Measurements from ENCODE around the gene PYCARD. TPM values are rescaled to one million over a fixed set of nuclear protein-coding genes. Genes with fewer than 3 reads are reported as not detected.
A peak's percentile ranks its signal among the peaks of the same experiment; 100 is the strongest.

The PYCARD gene
- total RNA-seq, 2 donors from 2014 or later: 9.6 to 25.6 TPM

GRCh38 chr16:31190061-31190460 is 12.5 kb downstream of the PYCARD start:
- no peaks in the 10 kb centered on the region for H3K27me3 Mint-ChIP-seq
- H3K9me3 Mint-ChIP-seq: no peaks in the 10 kb centered on the region
- peaks cover 76% of the 10 kb centered on the region for H3K4me1 Mint-ChIP-seq
- H3K27ac Mint-ChIP-seq: peak overlapping the region; percentile 77
- no peak for ATAC-seq (replicated peaks)
- H3K36me3 Mint-ChIP-seq (ENCODE audit: low read depth): peaks cover 100% of the 10 kb centered on the region
- peak overlapping the region; percentile 99 for H3K4me3 Mint-ChIP-seq

DNA sequence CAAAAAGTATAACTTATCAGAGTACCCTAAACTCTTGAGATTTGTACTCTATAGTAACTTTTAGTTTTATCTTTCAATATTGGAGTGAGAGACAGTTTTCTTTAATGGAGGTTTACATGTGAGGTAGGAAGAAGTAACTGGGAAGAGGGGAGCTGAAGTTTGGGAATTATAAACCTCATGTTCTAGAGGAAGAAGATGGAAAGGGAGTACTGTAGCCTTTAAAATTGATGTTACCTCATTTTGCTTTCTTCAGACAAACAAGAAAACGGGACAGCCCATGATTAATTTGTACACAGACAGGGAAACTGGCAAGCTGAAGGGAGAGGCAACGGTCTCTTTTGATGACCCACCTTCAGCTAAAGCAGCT is 13.2 kb downstream of the PYCARD start:
- H3K4me1 Mint-ChIP-seq: peaks cover 82% of the 10 kb centered on the region
- peak overlapping the region; percentile 77 for H3K27ac Mint-ChIP-seq
- H3K36me3 Mint-ChIP-seq (ENCODE audit: low read depth): peaks cover 100% of the 10 kb centered on the region
- ATAC-seq (replicated peaks): no peak
- peak overlapping the region; percentile 99 for H3K4me3 Mint-ChIP-seq
- no peaks in the 10 kb centered on the region for H3K27me3 Mint-ChIP-seq
- no peaks in the 10 kb centered on the region for H3K9me3 Mint-ChIP-seq

- H3K4me1 Mint-ChIP-seq: peaks cover 81% of the 10 kb centered on the region
- peak; percentile 18 for ATAC-seq (replicated peaks)
- H3K4me3 Mint-ChIP-seq: peak overlapping the region; percentile 99
- H3K36me3 Mint-ChIP-seq (ENCODE audit: low read depth): peaks cover 100% of the 10 kb centered on the region
- peak overlapping the region; percentile 77 for H3K27ac Mint-ChIP-seq
- H3K27me3 Mint-ChIP-seq: no peaks in the 10 kb centered on the region
- no peaks in the 10 kb centered on the region for H3K9me3 Mint-ChIP-seq
Observed at GRCh38 chr16:31188450-31189411, 13.8 kb downstream of the PYCARD start.

GRCh38 chr16:31187808-31188189 is 14.8 kb downstream of the PYCARD start:
- Mint-ChIP-seq H3K27me3 (no peaks in the 10 kb centered on the region), H3K4me1 (peaks cover 80% of the 10 kb centered on the region), H3K27ac (peak overlapping the region; percentile 77), H3K36me3 (ENCODE audit: low read depth) (peaks cover 100% of the 10 kb centered on the region), H3K9me3 (no peaks in the 10 kb centered on the region), H3K4me3 (peak overlapping the region; percentile 99)
- no peak for ATAC-seq (replicated peaks)

DNA sequence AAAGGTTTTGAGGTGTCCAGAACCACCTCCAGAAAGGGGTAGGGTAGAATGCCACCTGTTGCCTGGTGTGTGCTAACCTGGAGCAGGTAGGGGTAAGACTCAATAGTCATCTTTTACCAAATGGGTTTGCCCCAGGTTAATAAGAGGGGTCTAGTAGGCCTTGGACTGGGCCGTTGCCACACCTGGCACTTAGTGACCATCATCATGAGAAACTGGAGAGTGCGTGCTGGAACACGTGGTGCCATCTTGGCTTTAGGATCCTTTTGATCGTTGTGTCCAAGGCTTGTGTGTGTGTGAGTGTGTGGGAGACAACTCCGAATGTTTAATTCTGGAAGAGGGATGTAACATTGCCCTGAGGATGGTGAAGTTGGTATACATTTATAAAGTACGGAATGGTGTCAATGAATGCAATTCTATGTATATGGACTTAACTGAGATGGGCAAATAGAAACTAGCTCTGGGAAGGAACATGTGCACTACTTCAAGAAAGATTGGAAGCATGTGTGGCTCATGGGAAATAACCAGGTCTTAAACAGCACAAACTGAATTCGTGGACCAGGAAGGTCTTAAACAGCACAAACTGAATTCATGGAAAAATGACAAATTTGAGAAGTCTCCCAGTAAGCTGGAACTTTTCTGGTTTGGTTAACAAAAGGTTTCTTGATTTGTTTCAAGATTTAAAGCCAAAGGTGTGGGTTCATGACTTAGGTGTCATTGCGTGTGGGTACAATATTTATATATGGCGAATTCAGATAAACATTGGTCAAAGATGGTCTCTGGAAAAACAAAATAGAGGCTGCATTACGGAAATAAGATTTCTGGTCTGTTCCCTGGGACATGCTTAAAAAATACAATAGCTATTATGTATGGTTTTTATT is 15.4 kb downstream of the PYCARD start:
- peaks cover 86% of the 10 kb centered on the region for H3K4me1 Mint-ChIP-seq

DNA sequence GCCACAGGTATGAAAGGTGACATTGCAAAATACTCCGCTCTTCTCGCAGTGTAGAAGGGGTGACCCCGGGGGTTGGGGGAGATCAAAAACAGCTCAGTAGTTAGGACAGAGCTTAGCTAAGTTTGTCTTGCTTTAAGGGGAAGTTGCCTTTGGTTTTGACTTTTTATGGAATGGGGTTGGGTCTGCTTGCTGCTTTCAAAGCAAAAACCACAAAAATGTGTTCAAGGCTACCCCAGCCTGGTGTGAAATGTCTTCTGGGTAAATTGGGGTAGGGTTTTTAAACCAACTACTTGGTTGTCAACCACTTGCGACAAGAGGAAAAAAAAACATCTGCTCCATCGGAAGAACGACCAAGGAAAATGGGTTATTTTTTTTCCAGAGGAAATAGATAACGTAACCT is 16.4 kb downstream of the PYCARD start:
- H3K27ac Mint-ChIP-seq: peak overlapping the region; percentile 76
- H3K27me3 Mint-ChIP-seq: no peaks in the 10 kb centered on the region
- H3K4me1 Mint-ChIP-seq: peaks cover 76% of the 10 kb centered on the region
- ATAC-seq (replicated peaks): no peak
- H3K4me3 Mint-ChIP-seq: peak overlapping the region; percentile 99
- H3K9me3 Mint-ChIP-seq: no peaks in the 10 kb centered on the region
- peaks cover 100% of the 10 kb centered on the region for H3K36me3 Mint-ChIP-seq (ENCODE audit: low read depth)

More for the DNA sequence above, 15.4 kb downstream of the PYCARD start:
- Mint-ChIP-seq H3K36me3 (ENCODE audit: low read depth) (peaks cover 100% of the 10 kb centered on the region), H3K27me3 (no peaks in the 10 kb centered on the region), H3K9me3 (no peaks in the 10 kb centered on the region), H3K27ac (peak overlapping the region; percentile 77), H3K4me3 (peak overlapping the region; percentile 99)
- ATAC-seq (replicated peaks): no peak

- H3K36me3 Mint-ChIP-seq (ENCODE audit: low read depth): peaks cover 100% of the 10 kb centered on the region
- peak overlapping the region; percentile 76 for H3K27ac Mint-ChIP-seq
- H3K4me1 Mint-ChIP-seq: peaks cover 70% of the 10 kb centered on the region
- no peaks in the 10 kb centered on the region for H3K27me3 Mint-ChIP-seq
- H3K9me3 Mint-ChIP-seq: no peaks in the 10 kb centered on the region
- H3K4me3 Mint-ChIP-seq: peak overlapping the region; percentile 99
- ATAC-seq (replicated peaks): no peak
Observed at GRCh38 chr16:31185339-31185738, 17.2 kb downstream of the PYCARD start.

- peak overlapping the region; percentile 76 for H3K27ac Mint-ChIP-seq
- H3K4me1 Mint-ChIP-seq: peaks cover 66% of the 10 kb centered on the region
- H3K27me3 Mint-ChIP-seq: no peaks in the 10 kb centered on the region
- peak overlapping the region; percentile 99 for H3K4me3 Mint-ChIP-seq
- peaks cover 100% of the 10 kb centered on the region for H3K36me3 Mint-ChIP-seq (ENCODE audit: low read depth)
- no peaks in the 10 kb centered on the region for H3K9me3 Mint-ChIP-seq
- ATAC-seq (replicated peaks): no peak
Observed at GRCh38 chr16:31184888-31185287, 17.7 kb downstream of the PYCARD start.

- peak overlapping the region; percentile 99 for H3K4me3 Mint-ChIP-seq
- H3K27me3 Mint-ChIP-seq: no peaks in the 10 kb centered on the region
- peak overlapping the region; percentile 100 for H3K27ac Mint-ChIP-seq
- ATAC-seq (replicated peaks): no peak
- peaks cover 96% of the 10 kb centered on the region for H3K36me3 Mint-ChIP-seq (ENCODE audit: low read depth)
- H3K4me1 Mint-ChIP-seq: peaks cover 58% of the 10 kb centered on the region
- H3K9me3 Mint-ChIP-seq: no peaks in the 10 kb centered on the region
Observed at GRCh38 chr16:31183432-31184428, 18.8 kb downstream of the PYCARD start.

DNA sequence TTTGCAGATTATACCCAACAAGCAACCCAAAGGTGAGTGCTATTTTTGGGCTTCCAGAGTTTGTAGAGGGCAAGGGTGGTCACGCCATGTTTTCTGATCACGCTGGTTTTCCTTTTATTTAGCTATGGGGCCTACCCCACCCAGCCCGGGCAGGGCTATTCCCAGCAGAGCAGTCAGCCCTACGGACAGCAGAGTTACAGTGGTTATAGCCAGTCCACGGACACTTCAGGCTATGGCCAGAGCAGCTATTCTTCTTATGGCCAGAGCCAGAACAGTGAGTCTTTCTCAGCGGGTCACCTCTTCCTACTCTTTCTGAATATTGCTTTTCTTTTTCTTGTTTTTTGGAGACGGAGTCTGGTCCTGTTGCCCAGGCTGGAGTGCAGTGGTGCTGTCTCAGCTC is 20.2 kb downstream of the PYCARD start:
- Mint-ChIP-seq H3K4me3 (peak overlapping the region; percentile 99), H3K36me3 (ENCODE audit: low read depth) (peaks cover 83% of the 10 kb centered on the region)
- ATAC-seq (replicated peaks): no peak

GRCh38 chr16:31181102-31181830 is 21.3 kb downstream of the PYCARD start:
- H3K9me3 Mint-ChIP-seq: no peaks in the 10 kb centered on the region
- no peaks in the 10 kb centered on the region for H3K27me3 Mint-ChIP-seq
- peaks cover 72% of the 10 kb centered on the region for H3K36me3 Mint-ChIP-seq (ENCODE audit: low read depth)
- H3K4me3 Mint-ChIP-seq: peak overlapping the region; percentile 99
- peak; percentile 7 for ATAC-seq (replicated peaks)
- H3K27ac Mint-ChIP-seq: peak overlapping the region; percentile 100
- peaks cover 49% of the 10 kb centered on the region for H3K4me1 Mint-ChIP-seq

More for the DNA sequence above, 20.2 kb downstream of the PYCARD start:
- Mint-ChIP-seq H3K27me3 (no peaks in the 10 kb centered on the region), H3K9me3 (no peaks in the 10 kb centered on the region), H3K27ac (peak overlapping the region; percentile 100), H3K4me1 (peaks cover 53% of the 10 kb centered on the region)

GRCh38 chr16:31179747-31180459 is 22.7 kb downstream of the PYCARD start, which contains the start of gene FUS:
FUS (plus strand) TSS chr16:31180139; CDS start chr16:31180215, 76 bp downstream.
- Mint-ChIP-seq H3K36me3 (ENCODE audit: low read depth) (peaks cover 58% of the 10 kb centered on the region), H3K27ac (peak within 1 kb of the TSS; percentile 100), H3K4me1 (peaks cover 36% of the 10 kb centered on the region), H3K9me3 (no peaks in the 10 kb centered on the region), H3K27me3 (no peaks in the 10 kb centered on the region), H3K4me3 (peak within 1 kb of the TSS; percentile 99)
- ATAC-seq (replicated peaks): peak; percentile 69

All from activated T-helper 17 cell treated with anti-CD3 and anti-CD28 coated beads, Interleukin-2, amount 50 U/mL, for 72 hours (primary cell).